WTC11 (cell line): ENCODE measurements around the gene SGPL1.

Experiments used
- ATF3 ChIP-seq: sonication (generic); formaldehyde crosslinking; conservative IDR thresholded peaks from 2 replicates; pipeline ENCODE4 v1.8.1; 2022; ENCODE audit warnings: mild to moderate bottlenecking, missing genetic modification reagents
- CREM ChIP-seq: sonication (generic); formaldehyde crosslinking; IDR thresholded peaks from 2 replicates; pipeline ENCODE4 v1.8.1; 2022; ENCODE audit warnings: mild to moderate bottlenecking, missing genetic modification reagents, moderate library complexity
- CTCF ChIP-seq: fragments of 200-600 bp; IDR thresholded peaks from 2 replicates; pipeline ENCODE4 v1.8.0; 2022; ENCODE audit warnings: antibody characterized with exemption
- GABPB1 ChIP-seq: sonication (generic); formaldehyde crosslinking; IDR thresholded peaks from 2 replicates; pipeline ENCODE4 v1.8.1; 2023; ENCODE audit warnings: mild to moderate bottlenecking, missing genetic modification reagents
- MLX ChIP-seq: sonication (generic); formaldehyde crosslinking; IDR thresholded peaks from 2 replicates; pipeline ENCODE4 v1.8.1; 2023; ENCODE audit warnings: mild to moderate bottlenecking, missing genetic modification reagents, moderate library complexity
- NFYB ChIP-seq: sonication (generic); formaldehyde crosslinking; conservative IDR thresholded peaks from 2 replicates; pipeline ENCODE4 v1.8.0; 2022; ENCODE audit warnings: low read depth, missing genetic modification reagents
- PREB ChIP-seq: sonication (generic); formaldehyde crosslinking; IDR thresholded peaks from 2 replicates; pipeline ENCODE4 v1.8.1; 2022; ENCODE audit warnings: mild to moderate bottlenecking, missing genetic modification reagents, moderate library complexity, borderline replicate concordance
- STAT6 ChIP-seq: sonication (generic); formaldehyde crosslinking; conservative IDR thresholded peaks from 2 replicates; pipeline ENCODE4 v1.8.1; 2023; ENCODE audit warnings: mild to moderate bottlenecking, low read depth, missing genetic modification reagents, moderate library complexity
- TEAD4 ChIP-seq: sonication (generic); formaldehyde crosslinking; IDR thresholded peaks from 2 replicates; pipeline ENCODE4 v1.8.0; 2022; ENCODE audit warnings: mild to moderate bottlenecking, missing genetic modification reagents
- USF2 ChIP-seq: sonication (generic); formaldehyde crosslinking; IDR thresholded peaks from 2 replicates; pipeline ENCODE4 v1.8.1; 2023; ENCODE audit warnings: mild to moderate bottlenecking, missing genetic modification reagents, moderate library complexity
- TF ChIP-seq, protein P1 (sequence below): sonication (generic); formaldehyde crosslinking; IDR thresholded peaks from 2 replicates; pipeline ENCODE4 v1.8.0; 2022; ENCODE audit warnings: mild to moderate bottlenecking, missing genetic modification reagents
- TF ChIP-seq, protein P2 (sequence below): sonication (generic); formaldehyde crosslinking; IDR thresholded peaks from 2 replicates; pipeline ENCODE4 v1.8.0; 2022; ENCODE audit warnings: mild to moderate bottlenecking, missing genetic modification reagents

GRCh38 chr10:70887804-70888800 lies 72.4 kb downstream of the SGPL1 start, which contains the start of gene PCBD1:
- no peak; the same call in 1 of the 2 replicates for TF ChIP-seq GABPB1
- no peak for TF ChIP-seq CTCF
- TF ChIP-seq ATF3 (CRISPR knock-in tag), result no peak
- TF ChIP-seq NFYB (CRISPR knock-in tag), result no peak
- TF ChIP-seq, protein P1, sequence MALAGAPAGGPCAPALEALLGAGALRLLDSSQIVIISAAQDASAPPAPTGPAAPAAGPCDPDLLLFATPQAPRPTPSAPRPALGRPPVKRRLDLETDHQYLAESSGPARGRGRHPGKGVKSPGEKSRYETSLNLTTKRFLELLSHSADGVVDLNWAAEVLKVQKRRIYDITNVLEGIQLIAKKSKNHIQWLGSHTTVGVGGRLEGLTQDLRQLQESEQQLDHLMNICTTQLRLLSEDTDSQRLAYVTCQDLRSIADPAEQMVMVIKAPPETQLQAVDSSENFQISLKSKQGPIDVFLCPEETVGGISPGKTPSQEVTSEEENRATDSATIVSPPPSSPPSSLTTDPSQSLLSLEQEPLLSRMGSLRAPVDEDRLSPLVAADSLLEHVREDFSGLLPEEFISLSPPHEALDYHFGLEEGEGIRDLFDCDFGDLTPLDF (CRISPR knock-in tag), result no peak
- TF ChIP-seq USF2 (CRISPR knock-in tag), result no peak
- TF ChIP-seq, protein P2, sequence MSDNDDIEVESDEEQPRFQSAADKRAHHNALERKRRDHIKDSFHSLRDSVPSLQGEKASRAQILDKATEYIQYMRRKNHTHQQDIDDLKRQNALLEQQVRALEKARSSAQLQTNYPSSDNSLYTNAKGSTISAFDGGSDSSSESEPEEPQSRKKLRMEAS (CRISPR knock-in tag), result no peak
- TF ChIP-seq MLX (CRISPR knock-in tag), result no peak
- TF ChIP-seq CREM (CRISPR knock-in tag), result no peak; the same call in 1 of the 2 replicates
- no peak for TF ChIP-seq STAT6 (CRISPR knock-in tag)
- TF ChIP-seq TEAD4 (CRISPR knock-in tag), result no peak
- TF ChIP-seq PREB, result no peak
